Right atrium auricular region (tissue), 2 donors: ENCODE results near the gene ZBTB40. TPM values are rescaled to one million over a fixed set of nuclear protein-coding genes. Genes with fewer than 3 reads are reported as not detected.
A peak's percentile ranks its signal among the peaks of the same experiment; 100 is the strongest.

Source experiments
- DNase-seq: peaks from one replicate; pipeline ENCODE4 v3.0.0-alpha.2; 2019; ENCODE audit warnings: low spot score
- H3K27ac ChIP-seq, 2 donors: fragments of 200-600 bp; sonication (generic); 1 replicate in 1 of 2; 2 replicates in 1 of 2; pipeline ENCODE4 v1.5.1; 2016 to 2019
- H3K27me3 ChIP-seq, 2 donors: fragments of 200-600 bp; sonication (generic); one replicate each; pipeline versions ENCODE4 v1.5.1 to v1.6.0; 2017 to 2019
- H3K36me3 ChIP-seq: fragments of 200-600 bp; sonication (generic); one replicate; pipeline ENCODE4 v1.5.1; 2016
- H3K4me1 ChIP-seq, 2 donors: fragments of 200-600 bp; sonication (generic); one replicate each; pipeline versions ENCODE4 v1.5.1 to v1.6.0; 2017 to 2019
- H3K4me3 ChIP-seq, 2 donors: fragments of 200-600 bp; sonication (generic); 1 replicate in 1 of 2; 2 replicates in 1 of 2; pipeline ENCODE4 v1.5.1; 2017 to 2019; ENCODE audit warnings: mild to moderate bottlenecking in 1 of 2, moderate library complexity in 1 of 2
- H3K9me3 ChIP-seq, 2 donors: fragments of 200-600 bp; sonication (generic); one replicate each; pipeline ENCODE4 v1.5.1; 2019
- total RNA-seq, 2 donors: library from RNA; depleted of rRNA; stranded (reverse); fragments of >200 nt; gene quantifications; one replicate each; pipeline ENCODE4 v1.1.0, GENCODE V29; 2016
- TF ChIP-seq, protein P1 (sequence below), 2 donors: fragments of 200-600 bp; sonication (generic); IDR thresholded peaks; one replicate each; pipeline ENCODE4 v1.5.1; 2019; ENCODE audit warnings: antibody characterized with exemption in 2 of 2

ZBTB40 gene
- total RNA-seq, 2 donors from 2014 or later, result 10.4 to 12.5 TPM

DNA sequence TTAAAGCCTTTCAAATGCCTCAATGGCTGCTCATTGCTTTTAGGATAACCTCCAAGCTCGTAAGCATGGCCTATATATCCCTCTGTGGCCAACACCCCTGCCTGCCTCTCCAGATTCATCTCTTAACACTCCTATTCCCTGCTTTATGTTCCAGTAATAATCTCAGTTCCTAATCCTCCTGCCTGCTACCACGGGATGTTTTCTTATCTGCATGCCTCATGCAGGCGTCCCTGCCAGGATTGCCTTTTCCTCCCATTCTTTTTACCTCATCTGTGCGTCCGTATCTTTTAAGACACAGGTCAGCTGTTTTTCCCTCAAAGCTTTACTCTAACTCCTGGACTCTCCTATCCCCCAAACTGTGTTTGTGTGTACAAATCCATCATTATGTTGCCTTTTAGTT is 36.1 kb downstream of the ZBTB40 start:
- H3K27ac ChIP-seq, result peak overlapping the region; percentile 14 to 23

DNA sequence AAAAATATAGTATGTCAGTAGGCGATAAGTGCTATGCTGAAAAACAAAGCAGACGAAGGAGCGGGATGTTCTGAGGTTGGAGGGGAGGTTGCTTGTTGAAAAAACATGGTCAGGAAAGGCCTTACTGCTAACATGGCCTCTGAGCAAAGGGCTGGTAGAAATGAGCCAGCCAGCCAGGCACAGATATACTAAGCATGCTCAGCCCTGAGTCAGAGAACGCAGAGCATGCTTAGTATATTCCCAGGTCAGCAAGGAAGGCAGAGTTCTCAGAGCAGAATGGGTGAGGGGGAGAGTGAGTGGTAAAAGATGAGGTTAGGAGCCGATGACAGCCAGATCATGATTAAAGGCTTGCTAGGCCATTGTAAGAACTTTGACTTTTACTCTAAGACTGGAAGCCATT is 36.7 kb downstream of the ZBTB40 start:
- no peaks in the 10 kb centered on the region for H3K27me3 ChIP-seq
- H3K4me1 ChIP-seq, result peaks cover 0 to 24% of the 10 kb centered on the region in 2 donors
- H3K9me3 ChIP-seq, result peaks cover 0 to 3% of the 10 kb centered on the region in 2 donors
- H3K27ac ChIP-seq, result peak overlapping the region; percentile 14 to 23
- no peaks in the 10 kb centered on the region for H3K36me3 ChIP-seq
- TF ChIP-seq, protein P1, sequence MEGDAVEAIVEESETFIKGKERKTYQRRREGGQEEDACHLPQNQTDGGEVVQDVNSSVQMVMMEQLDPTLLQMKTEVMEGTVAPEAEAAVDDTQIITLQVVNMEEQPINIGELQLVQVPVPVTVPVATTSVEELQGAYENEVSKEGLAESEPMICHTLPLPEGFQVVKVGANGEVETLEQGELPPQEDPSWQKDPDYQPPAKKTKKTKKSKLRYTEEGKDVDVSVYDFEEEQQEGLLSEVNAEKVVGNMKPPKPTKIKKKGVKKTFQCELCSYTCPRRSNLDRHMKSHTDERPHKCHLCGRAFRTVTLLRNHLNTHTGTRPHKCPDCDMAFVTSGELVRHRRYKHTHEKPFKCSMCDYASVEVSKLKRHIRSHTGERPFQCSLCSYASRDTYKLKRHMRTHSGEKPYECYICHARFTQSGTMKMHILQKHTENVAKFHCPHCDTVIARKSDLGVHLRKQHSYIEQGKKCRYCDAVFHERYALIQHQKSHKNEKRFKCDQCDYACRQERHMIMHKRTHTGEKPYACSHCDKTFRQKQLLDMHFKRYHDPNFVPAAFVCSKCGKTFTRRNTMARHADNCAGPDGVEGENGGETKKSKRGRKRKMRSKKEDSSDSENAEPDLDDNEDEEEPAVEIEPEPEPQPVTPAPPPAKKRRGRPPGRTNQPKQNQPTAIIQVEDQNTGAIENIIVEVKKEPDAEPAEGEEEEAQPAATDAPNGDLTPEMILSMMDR (IDR thresholded peaks at IDR 0.05), result no peak
- no peak overlapping the region for H3K4me3 ChIP-seq
- no peak for DNase-seq

More for the DNA sequence above, 36.1 kb downstream of the ZBTB40 start:
- no peaks in the 10 kb centered on the region for H3K27me3 ChIP-seq
- no peaks in the 10 kb centered on the region for H3K36me3 ChIP-seq
- peaks cover 0 to 3% of the 10 kb centered on the region in 2 donors for H3K9me3 ChIP-seq
- H3K4me3 ChIP-seq, result no peak overlapping the region
- TF ChIP-seq, protein P1 (IDR thresholded peaks at IDR 0.05), result no peak
- H3K4me1 ChIP-seq, result peaks cover 0 to 24% of the 10 kb centered on the region in 2 donors
- DNase-seq, result no peak

DNA sequence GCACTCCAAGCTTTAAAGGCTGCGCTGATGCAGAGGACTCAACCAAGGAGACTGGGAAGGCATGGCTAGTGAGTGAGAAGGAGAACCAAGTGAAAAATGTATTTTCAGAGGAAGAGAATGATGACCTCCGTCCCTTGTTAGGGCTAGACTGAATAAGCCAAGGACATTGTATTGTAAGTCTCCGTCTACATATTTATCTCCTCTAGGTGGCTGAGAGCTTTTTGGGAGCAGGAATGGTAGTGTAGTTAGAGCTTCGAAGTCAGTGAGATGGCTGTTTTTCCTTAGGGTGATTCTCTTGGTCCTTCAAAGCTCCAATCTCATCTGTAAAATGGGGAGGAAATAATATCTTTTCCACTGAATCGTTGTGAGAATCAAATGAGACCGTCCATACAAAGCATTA is 37.6 kb downstream of the ZBTB40 start:
- no peak overlapping the region for H3K27ac ChIP-seq
- H3K4me3 ChIP-seq, result no peak overlapping the region
- H3K9me3 ChIP-seq, result peaks cover 0 to 3% of the 10 kb centered on the region in 2 donors
- H3K4me1 ChIP-seq, result peaks cover 0 to 24% of the 10 kb centered on the region in 2 donors
- H3K36me3 ChIP-seq, result no peaks in the 10 kb centered on the region
- no peak for DNase-seq
- no peaks in the 10 kb centered on the region for H3K27me3 ChIP-seq
- TF ChIP-seq, protein P1 (IDR thresholded peaks at IDR 0.05), result no peak

DNA sequence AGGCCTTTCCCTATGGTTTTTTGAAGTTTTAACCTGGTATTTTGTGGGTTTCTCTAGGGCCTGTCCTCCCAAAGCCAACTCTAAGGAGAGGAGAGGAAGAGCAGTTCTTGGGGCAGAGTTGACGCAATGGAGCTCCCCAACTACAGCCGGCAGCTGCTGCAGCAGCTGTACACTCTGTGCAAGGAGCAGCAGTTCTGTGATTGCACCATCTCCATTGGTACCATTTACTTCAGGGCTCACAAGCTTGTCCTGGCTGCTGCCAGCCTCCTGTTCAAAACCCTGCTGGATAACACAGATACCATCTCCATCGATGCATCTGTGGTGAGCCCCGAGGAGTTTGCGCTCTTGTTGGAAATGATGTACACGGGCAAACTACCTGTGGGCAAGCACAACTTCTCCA is 38.2 kb downstream of the ZBTB40 start:
- TF ChIP-seq, protein P1 (IDR thresholded peaks at IDR 0.05), result no peak
- H3K4me3 ChIP-seq, result no peak overlapping the region
- no peak overlapping the region for H3K27ac ChIP-seq
- no peak for DNase-seq
- no peaks in the 10 kb centered on the region for H3K36me3 ChIP-seq
- H3K9me3 ChIP-seq, result no peaks in the 10 kb centered on the region
- peaks cover 0 to 29% of the 10 kb centered on the region in 2 donors for H3K4me1 ChIP-seq
- H3K27me3 ChIP-seq, result no peaks in the 10 kb centered on the region

DNA sequence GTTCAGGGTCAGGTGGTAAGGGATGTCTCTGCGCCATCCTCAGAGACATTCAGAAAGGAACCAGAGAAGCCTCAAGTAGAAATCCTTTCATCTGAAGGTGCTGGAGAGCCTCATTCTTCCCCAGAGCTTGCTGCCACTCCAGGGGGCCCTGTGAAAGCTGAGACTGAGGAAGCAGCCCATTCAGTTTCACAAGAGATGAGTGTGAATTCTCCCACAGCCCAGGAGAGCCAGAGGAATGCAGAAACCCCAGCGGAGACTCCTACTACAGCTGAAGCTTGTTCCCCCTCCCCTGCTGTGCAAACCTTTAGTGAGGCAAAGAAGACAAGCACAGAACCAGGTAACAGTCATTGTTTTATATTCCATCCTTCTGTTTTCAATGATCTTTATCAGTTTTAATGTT is 38.7 kb downstream of the ZBTB40 start:
- Histone ChIP-seq H3K27ac (no peak overlapping the region), H3K27me3 (no peaks in the 10 kb centered on the region), H3K9me3 (no peaks in the 10 kb centered on the region), H3K4me1 (peaks cover 0 to 34% of the 10 kb centered on the region in 2 donors), H3K4me3 (no peak overlapping the region), H3K36me3 (no peaks in the 10 kb centered on the region)
- no peak for DNase-seq
- TF ChIP-seq, protein P1 (IDR thresholded peaks at IDR 0.05), result no peak
